Stimulated activated CD8-positive, alpha-beta memory T cell treated with anti-CD3 and anti-CD28 coated beads, Interleukin-12 subunit alpha, Interleukin-12 subunit beta, amount 100 ng/mL, for 24 hours (primary cell): ENCODE results near the gene CEBPB.
"Not testable (repeated sequence)": the region's sequence is repeated elsewhere in the genome, so short reads cannot be mapped to it uniquely, and the experiment has no call there.

Source experiments
- DNase-seq: peaks from one replicate; pipeline ENCODE4 v3.0.0-alpha.2; 2020; ENCODE audit errors: extremely low read depth

The CEBPB gene

DNA sequence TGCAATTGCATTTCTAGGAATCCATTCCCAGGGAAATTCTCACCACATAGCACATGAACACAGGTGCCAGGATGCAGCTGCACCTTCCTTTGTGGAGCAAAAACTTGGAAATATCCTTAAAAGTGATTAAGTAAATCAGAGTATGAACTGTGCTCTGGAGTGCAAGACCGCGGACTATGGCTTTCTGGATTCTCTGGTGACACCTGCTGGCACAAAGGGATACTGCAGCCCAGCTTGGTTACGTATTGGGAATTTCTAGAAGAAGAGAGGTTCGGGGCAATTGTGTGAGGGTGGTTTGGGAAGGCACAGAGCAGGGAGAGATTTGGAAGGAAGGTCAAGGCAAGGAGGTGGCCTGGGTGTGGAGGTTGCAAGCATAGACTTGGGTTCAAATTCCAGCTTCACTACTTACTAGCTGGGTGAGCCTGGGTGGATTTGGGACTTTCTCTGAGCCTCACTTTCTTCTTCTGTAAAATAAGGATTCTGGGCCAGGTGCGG is 21.3 kb upstream of the CEBPB start:
- DNase-seq: peak; percentile 42

DNA sequence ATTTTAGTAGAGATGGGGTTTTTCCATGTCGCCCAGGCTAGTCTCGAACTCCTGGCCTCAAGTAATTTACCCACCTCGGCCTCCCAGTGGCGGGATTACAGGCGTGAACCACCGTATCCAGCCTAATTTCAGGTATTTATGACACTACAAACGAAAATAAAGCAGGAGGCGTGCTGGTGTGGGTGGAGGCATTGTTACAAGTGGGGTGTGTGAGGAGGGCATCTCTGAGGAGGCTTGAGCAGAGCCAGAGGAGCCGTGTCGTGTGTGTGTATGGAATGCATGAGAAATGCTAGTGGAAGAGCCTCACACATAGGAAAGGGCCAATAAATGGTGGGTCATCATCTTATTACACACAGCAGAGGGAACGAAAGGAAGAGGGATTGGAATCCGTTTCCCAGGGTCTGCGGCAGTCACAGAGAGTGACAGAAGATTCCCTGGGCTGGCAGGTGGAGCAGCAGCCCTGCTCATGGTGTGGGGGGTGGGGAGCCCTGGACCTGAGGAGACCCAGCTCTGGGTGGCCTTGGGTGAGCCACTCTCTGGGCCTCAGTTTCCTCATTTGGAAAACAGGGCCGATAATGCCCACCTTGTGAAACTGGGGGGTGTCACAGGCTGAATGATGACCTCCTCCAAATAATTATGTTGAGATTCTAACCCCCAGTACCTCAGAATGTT is 19.9 kb upstream of the CEBPB start:
- DNase-seq: no peak

- DNase-seq: no peak
Measured at GRCh38 chr20:50172347-50173013, 18.1 kb upstream of the CEBPB start.

DNA sequence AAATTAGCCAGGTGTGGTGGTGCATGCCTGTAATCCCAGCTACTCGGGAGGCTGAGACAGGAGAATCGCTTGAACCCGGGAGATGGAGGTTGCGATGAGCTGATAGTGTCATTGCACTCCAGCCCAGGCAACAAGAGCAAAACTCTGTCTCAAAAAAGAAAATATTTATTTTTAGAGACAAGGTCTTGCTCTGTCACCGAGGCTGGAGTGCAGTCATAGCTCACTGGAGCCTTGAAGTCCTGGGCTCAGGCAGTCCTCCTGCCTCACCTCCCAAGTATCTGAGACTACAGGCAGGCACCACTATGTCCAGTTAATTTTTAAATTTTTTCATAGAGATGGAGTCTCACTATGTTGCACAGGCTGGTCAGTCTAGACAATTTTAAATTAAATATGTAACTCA is 16.2 kb upstream of the CEBPB start:
- no peak for DNase-seq

- no peak for DNase-seq
Measured at GRCh38 chr20:50175938-50176933, 14.4 kb upstream of the CEBPB start.

- not testable (repeated sequence) for DNase-seq
Measured at GRCh38 chr20:50178672-50179071, 12.0 kb upstream of the CEBPB start.

GRCh38 chr20:50181344-50181743 is 9.3 kb upstream of the CEBPB start:
- no peak for DNase-seq

GRCh38 chr20:50182346-50182745 is 8.3 kb upstream of the CEBPB start:
- no peak for DNase-seq

DNA sequence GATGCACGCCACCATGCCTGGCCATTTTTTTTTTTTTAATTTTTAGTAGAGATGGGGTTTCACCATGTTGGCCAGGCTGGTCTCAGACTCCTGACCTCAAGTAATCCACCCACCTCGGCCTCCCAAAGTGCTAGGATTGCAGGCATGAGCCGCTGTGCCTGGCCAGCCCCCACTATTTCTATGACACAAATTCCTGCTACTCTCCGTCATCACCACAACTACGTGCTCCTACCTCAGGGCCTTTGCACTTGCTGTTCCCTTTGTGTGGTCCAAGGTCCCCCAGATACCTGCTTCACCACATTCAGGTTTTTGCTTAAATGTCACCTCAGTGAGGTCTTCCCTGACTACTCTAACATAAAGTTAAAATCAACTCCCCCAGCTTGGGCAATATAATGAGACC is 5.2 kb upstream of the CEBPB start:
- DNase-seq: no peak

GRCh38 chr20:50186151-50186885 is 4.3 kb upstream of the CEBPB start:
- peak; percentile 63 for DNase-seq

DNA sequence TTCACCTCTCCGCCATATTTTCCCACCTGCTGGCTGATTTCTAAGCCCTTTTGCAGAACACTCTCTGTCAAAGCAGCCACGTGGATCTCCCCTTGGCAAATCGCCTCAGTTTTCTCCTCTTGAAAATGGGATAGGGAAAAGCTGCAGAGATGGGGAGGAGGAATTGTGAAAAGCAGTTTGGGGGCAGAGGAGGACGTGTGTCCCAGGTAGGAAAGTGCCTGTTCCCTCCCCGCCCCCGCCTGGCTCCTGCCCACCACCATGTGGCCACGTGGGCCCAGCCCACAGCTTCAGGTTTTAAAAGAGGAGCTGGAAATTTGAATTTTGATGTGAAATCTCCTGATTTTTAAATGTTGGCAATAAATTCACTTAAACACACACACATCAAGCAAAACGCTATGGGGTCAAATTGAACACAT is 3.6 kb upstream of the CEBPB start:
- no peak for DNase-seq

DNA sequence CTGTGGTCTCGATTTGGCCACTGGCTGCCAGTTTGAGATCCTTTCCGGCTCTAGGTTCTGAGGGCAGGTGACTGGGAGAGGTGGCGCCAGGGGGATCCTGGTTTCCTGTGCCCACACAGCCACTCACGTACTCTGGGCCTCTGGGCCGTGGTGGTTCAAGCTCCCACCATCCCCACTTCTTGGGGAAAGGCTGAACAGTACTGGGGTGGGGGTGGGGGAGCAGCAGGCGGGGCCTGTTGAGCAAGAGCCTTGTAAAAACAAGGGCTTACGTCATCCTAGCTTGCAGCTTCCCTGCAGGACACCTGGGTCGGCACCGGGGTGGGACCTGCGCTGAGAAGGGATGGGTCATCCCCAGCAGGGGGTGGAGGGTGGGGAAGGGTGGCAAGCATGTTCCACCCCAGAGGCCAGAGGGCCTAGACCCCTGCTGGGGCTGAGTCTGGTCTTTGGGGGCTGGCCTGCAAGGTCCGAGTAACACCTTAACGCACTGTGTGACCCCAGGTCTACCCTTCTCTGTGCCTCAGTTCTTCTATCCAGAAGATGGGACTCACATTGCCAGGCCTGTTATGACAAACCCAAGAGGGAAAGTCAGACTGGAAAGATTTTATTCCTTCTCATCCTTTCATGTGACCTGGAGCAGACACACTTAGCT is 3.1 kb upstream of the CEBPB start:
- no peak for DNase-seq

DNA sequence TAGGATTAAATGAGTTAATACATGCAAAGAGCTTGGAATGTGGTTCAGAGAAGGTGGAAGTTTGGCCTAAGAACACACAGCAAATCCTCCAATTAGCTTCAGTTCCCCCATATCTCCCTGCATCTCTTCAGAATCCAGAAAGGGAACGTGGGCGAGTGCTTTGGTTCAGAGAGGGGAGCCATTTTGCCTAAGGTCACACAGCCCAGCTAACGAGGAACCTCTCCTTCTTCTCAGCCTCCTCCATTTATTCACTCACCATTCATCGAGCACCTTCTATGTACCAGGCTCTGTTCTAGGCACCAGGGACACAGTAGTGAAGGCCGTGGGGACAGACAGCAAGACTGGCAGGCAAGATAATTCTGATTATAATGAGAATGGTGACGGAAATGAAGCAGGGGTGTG is 2.3 kb upstream of the CEBPB start:
- no peak for DNase-seq

DNA sequence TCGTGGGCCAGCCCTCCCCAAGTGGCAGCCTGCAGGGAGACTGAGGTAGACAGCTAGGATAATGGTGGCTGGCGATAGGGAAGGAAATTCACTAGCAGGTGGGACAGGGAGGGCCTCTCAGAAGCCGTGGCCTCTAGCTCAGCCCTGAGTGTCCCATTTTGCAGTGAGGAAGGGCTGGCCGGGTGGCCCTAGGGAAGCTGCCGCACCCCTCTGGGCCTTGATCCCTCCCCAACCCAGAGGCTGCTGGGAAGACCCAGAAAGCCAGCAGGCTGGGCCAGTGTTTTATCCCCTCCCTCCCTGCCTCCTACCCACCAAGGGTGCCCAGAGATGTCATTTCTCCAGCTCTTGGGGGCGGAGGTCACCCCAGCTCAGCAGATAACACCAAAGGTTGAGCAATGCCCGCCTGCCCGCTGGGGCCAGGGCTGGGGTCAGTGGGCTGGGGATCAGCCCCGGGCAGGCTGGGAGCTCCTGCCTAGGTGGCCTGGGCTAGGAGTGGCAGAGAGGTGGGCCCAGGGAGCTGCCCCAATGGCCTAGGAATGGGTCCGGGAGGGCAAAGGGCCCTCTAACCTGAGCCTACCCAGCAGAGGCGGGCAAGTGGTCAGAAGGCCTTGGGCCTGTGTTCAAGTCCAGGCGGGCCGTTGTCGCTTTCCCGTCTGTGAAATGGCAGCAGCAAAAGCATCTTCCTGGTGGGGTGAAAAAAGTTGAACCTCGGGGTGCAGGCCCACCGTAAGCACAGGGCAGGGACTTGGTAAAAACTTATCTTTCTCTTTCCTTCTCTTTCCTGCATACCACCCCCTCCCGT is 1.6 kb upstream of the CEBPB start:
- no peak for DNase-seq

DNA sequence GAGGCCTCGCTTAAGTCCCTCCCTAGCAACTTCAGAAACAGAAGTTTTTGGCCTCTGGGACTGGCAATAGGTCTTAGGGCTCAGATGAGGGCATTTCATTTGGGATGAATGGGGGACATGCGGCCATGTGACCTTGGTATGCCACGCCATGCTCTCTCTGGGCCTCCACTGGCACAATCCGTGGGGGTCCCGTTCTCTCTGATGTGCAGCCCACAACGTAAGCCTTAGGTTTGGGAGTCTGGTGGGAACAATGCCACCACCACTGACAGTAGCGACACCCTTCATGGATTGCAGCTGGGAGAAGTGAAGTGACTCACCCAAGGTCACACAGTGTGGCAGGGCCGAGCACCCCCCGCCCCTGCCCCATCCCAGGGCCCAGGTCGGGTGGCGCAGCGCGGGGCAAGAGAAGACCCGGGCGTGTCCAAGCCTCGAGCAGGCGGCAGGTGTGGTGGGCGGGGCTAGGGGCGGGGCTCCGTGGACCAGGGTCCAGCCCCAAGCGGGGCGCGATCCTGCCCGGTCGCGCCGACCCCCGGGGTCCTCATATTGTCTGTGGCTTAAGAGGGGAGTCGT is 864 bp upstream of the CEBPB start:
- DNase-seq: no peak

DNA sequence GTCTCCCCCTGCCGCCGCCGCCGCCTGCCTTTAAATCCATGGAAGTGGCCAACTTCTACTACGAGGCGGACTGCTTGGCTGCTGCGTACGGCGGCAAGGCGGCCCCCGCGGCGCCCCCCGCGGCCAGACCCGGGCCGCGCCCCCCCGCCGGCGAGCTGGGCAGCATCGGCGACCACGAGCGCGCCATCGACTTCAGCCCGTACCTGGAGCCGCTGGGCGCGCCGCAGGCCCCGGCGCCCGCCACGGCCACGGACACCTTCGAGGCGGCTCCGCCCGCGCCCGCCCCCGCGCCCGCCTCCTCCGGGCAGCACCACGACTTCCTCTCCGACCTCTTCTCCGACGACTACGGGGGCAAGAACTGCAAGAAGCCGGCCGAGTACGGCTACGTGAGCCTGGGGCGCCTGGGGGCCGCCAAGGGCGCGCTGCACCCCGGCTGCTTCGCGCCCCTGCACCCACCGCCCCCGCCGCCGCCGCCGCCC is 474 bp downstream of the CEBPB start:
- DNase-seq: no peak

DNA sequence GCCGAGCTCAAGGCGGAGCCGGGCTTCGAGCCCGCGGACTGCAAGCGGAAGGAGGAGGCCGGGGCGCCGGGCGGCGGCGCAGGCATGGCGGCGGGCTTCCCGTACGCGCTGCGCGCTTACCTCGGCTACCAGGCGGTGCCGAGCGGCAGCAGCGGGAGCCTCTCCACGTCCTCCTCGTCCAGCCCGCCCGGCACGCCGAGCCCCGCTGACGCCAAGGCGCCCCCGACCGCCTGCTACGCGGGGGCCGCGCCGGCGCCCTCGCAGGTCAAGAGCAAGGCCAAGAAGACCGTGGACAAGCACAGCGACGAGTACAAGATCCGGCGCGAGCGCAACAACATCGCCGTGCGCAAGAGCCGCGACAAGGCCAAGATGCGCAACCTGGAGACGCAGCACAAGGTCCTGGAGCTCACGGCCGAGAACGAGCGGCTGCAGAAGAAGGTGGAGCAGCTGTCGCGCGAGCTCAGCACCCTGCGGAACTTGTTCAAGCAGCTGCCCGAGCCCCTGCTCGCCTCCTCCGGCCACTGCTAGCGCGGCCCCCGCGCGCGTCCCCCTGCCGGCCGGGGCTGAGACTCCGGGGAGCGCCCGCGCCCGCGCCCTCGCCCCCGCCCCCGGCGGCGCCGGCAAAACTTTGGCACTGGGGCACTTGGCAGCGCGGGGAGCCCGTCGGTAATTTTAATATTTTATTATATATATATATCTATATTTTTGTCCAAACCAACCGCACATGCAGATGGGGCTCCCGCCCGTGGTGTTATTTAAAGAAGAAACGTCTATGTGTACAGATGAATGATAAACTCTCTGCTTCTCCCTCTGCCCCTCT is 1.1 kb downstream of the CEBPB start:
- peak; percentile 30 for DNase-seq

DNA sequence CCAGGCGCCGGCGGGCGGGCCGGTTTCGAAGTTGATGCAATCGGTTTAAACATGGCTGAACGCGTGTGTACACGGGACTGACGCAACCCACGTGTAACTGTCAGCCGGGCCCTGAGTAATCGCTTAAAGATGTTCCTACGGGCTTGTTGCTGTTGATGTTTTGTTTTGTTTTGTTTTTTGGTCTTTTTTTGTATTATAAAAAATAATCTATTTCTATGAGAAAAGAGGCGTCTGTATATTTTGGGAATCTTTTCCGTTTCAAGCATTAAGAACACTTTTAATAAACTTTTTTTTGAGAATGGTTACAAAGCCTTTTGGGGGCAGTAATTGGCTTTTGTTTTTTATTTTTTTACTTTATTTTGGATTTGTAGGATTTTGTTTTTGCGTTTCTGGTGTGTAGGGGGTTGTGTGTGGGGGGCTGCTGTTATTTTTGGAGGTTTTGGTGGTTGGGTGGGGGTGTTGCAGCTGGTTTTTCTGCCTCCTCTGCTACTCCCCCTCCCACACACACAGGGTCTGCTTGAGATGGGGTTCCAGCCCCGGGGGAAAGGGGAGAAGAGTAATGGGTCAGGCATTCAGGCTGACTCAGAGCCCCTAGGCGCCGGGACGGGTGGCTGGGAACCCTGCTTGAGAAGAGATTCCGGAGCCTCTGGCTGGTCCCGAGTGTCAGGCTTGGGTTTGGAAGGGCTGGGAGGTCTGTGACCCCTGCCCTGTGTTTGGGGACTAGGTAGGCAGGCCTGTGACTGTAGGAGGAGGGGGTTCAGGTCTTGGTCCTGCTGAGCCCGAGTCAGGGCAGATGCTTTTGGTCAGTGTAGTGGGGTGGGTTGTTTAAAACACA is 2.0 kb downstream of the CEBPB start:
- DNase-seq: peak; percentile 57
